IMR-90 (cell line): Measurements from ENCODE around the gene ARHGEF4. TPM values are rescaled to one million over a fixed set of nuclear protein-coding genes. Genes with fewer than 3 reads are reported as not detected.

Experiments used
- ATAC-seq: fragments of 200-7000 bp; cut with Tn5 transposase; 2 replicates; pipeline ENCODE4 v1.9.1; 2020; ENCODE audit warnings: low read depth, mild to moderate bottlenecking, moderate library complexity
- BruUV-seq: library from RNA; stranded (reverse); fragments of 400-500 nt; replicated peaks from 2 replicates; lab custom pipeline; 2021; lab: Mats Ljungman, UMichigan
- CTCF ChIA-PET: fragments of 300-600 bp; formaldehyde crosslinking; extraction: SDS; loops from one replicate; lab custom pipeline; 2021; ENCODE audit warnings: antibody characterized with exemption; lab: Yijun Ruan, JAX
- POLR2A ChIA-PET: fragments of 300-600 bp; sonication (Branson Sonifier 250); formaldehyde crosslinking; loops from one replicate; lab custom pipeline; 2022; ENCODE audit warnings: antibody characterized with exemption; ENCODE audit not compliant: unreplicated experiment; lab: Charles Lee
- DNase-seq: peaks from one replicate; pipeline ENCODE4 v3.0.0; 2013
- H2AFZ ChIP-seq: replicated peaks from 2 replicates; pipeline ENCODE3; 2013; ENCODE audit warnings: low read length, mild to moderate bottlenecking; ENCODE audit not compliant: poor library complexity
- H2AK5ac ChIP-seq: 2 replicates; pipeline ENCODE4 v1.6.1; 2013; ENCODE audit warnings: low read depth, low read length, inconsistent platforms
- H2AK9ac ChIP-seq: replicated peaks from 2 replicates; pipeline ENCODE3; 2013; ENCODE audit warnings: mild to moderate bottlenecking, low read depth, low read length, moderate library complexity; ENCODE audit not compliant: poor library complexity
- H2BK120ac ChIP-seq: 2 replicates; pipeline ENCODE4 v1.6.1; 2013; ENCODE audit warnings: low read depth, low read length, inconsistent platforms
- H2BK15ac ChIP-seq: 3 replicates; pipeline ENCODE4 v1.6.1; 2013; ENCODE audit warnings: low read depth, low read length, inconsistent platforms
- H2BK20ac ChIP-seq: 2 replicates; pipeline ENCODE4 v1.6.1; 2013; ENCODE audit warnings: low read depth, mild to moderate bottlenecking, inconsistent platforms, low read length, moderate library complexity
- H2BK5ac ChIP-seq: 2 replicates; pipeline ENCODE4 v1.6.1; 2013; ENCODE audit warnings: mild to moderate bottlenecking, low read depth, low read length, inconsistent platforms; ENCODE audit not compliant: poor library complexity, severe bottlenecking
- H3K14ac ChIP-seq: replicated peaks from 2 replicates; pipeline ENCODE4 v1.6.1; 2013; ENCODE audit warnings: low read depth, low read length, inconsistent platforms
- H3K18ac ChIP-seq: 2 replicates; pipeline ENCODE4 v1.6.1; 2013; ENCODE audit warnings: low read depth, low read length, control low read depth
- H3K23ac ChIP-seq: 2 replicates; pipeline ENCODE4 v1.6.1; 2013; ENCODE audit warnings: low read depth, low read length, inconsistent platforms
- H3K27ac ChIP-seq: 2 replicates; pipeline ENCODE4 v1.5.1; 2013; ENCODE audit warnings: mild to moderate bottlenecking, control low read depth, low read length; ENCODE audit not compliant: insufficient read depth
- H3K27me3 ChIP-seq: 2 replicates; pipeline ENCODE4 v1.6.1; 2013; ENCODE audit warnings: low read length; ENCODE audit not compliant: control insufficient read depth, insufficient read depth
- H3K36me3 ChIP-seq: 2 replicates; pipeline ENCODE4 v1.6.1; 2013; ENCODE audit warnings: low read length, mixed read lengths; ENCODE audit not compliant: control insufficient read depth, insufficient read depth
- H3K4ac ChIP-seq: 2 replicates; pipeline ENCODE4 v1.6.1; 2013; ENCODE audit warnings: low read depth, low read length, inconsistent platforms
- H3K4me1 ChIP-seq: 2 replicates; pipeline ENCODE4 v1.6.1; 2013; ENCODE audit warnings: low read length, mixed read lengths; ENCODE audit not compliant: control insufficient read depth, insufficient read depth
- H3K4me2 ChIP-seq: 2 replicates; pipeline ENCODE4 v1.6.1; 2013; ENCODE audit warnings: low read depth, mild to moderate bottlenecking, control low read depth, low read length, moderate library complexity
- H3K4me3 ChIP-seq: 2 replicates; pipeline ENCODE4 v1.5.1; 2013; ENCODE audit warnings: low read depth, mild to moderate bottlenecking, control low read depth, low read length, moderate library complexity; ENCODE audit not compliant: insufficient read depth
- H3K56ac ChIP-seq: 2 replicates; pipeline ENCODE4 v1.6.1; 2013; ENCODE audit warnings: low read length, inconsistent platforms; ENCODE audit not compliant: insufficient read depth; ENCODE audit errors: extremely low read depth
- H3K79me1 ChIP-seq, 2 experiments: 2 replicates each; pipeline ENCODE4 v1.6.1; 2013; ENCODE audit warnings: low read length in 2 of 2, inconsistent platforms in 1 of 2, low read depth in 1 of 2
- H3K9ac ChIP-seq: 2 replicates; pipeline ENCODE4 v1.6.1; 2013; ENCODE audit warnings: low read depth, low read length, control low read depth
- H3K9me1 ChIP-seq: 2 replicates; pipeline ENCODE4 v1.6.1; 2013; ENCODE audit warnings: low read length, inconsistent platforms; ENCODE audit not compliant: insufficient read depth
- H3K9me3 ChIP-seq: 2 replicates; pipeline ENCODE4 v1.6.1; 2013; ENCODE audit warnings: low read length; ENCODE audit not compliant: control insufficient read depth, insufficient read depth
- H4K20me1 ChIP-seq: 2 replicates; pipeline ENCODE4 v1.6.1; 2013; ENCODE audit warnings: low read length, inconsistent platforms; ENCODE audit not compliant: insufficient read depth
- H4K5ac ChIP-seq: 2 replicates; pipeline ENCODE4 v1.6.1; 2013; ENCODE audit warnings: mild to moderate bottlenecking, low read depth, low read length, control low read depth
- H4K8ac ChIP-seq, 2 experiments: 2 replicates each; pipeline ENCODE4 v1.6.1; 2013; ENCODE audit warnings: low read depth in 2 of 2, low read length in 2 of 2, control low read depth in 1 of 2, inconsistent platforms in 1 of 2
- H4K91ac ChIP-seq: 2 replicates; pipeline ENCODE4 v1.6.1; 2013; ENCODE audit warnings: low read depth, low read length, inconsistent platforms; ENCODE audit not compliant: insufficient read depth
- MAZ ChIP-seq: IDR thresholded peaks from 2 replicates; pipeline ENCODE4 v1.6.1; 2012; ENCODE audit warnings: low read depth, mild to moderate bottlenecking, low read length, improper control_type of control experiment, moderate library complexity, borderline replicate concordance
- NFE2L2 ChIP-seq: fragments of 150-350 bp; IDR thresholded peaks from 2 replicates; pipeline ENCODE4 v1.6.1; 2016; ENCODE audit warnings: low read depth, mild to moderate bottlenecking, low read length
- POLR2A ChIP-seq: IDR thresholded peaks from 2 replicates; pipeline ENCODE4 v1.6.1; 2012; ENCODE audit warnings: mild to moderate bottlenecking, low read depth, low read length
- RAD21 ChIP-seq: IDR thresholded peaks from 2 replicates; pipeline ENCODE4 v1.6.1; 2012; ENCODE audit warnings: low read length, improper control_type of control experiment
- RCOR1 ChIP-seq: IDR thresholded peaks from 2 replicates; pipeline ENCODE4 v1.6.1; 2012; ENCODE audit warnings: mild to moderate bottlenecking, low read length, improper control_type of control experiment; ENCODE audit not compliant: insufficient replicate concordance
- SMC3 ChIP-seq: fragments of 150-350 bp; IDR thresholded peaks from 2 replicates; pipeline ENCODE4 v1.6.1; 2016; ENCODE audit warnings: low read depth, mild to moderate bottlenecking, antibody characterized with exemption, low read length, moderate library complexity
- WGBS, 2 experiments: methylation state at CpG; one replicate each; pipeline versions ENCODE4 v1.1.5 to v1.1.7; 2013; ENCODE audit warnings: missing lambda C conversion rate in 2 of 2; ENCODE audit not compliant: insufficient read length in 1 of 2; ENCODE audit errors: extremely low coverage in 2 of 2; 5-methylcytosine and 5-hydroxymethylcytosine counted together
- dilution Hi-C: fragments of 300-500 bp; cut with HindIII; formaldehyde crosslinking; loops from one replicate; pipeline ENCODE4 v1.14.3; 2018; ENCODE audit warnings: low sequenced_read_pairs; ENCODE audit not compliant: unreplicated experiment
- in situ Hi-C: fragments of 300-500 bp; cut with MboI; formaldehyde crosslinking; loops from 3 replicates; pipeline ENCODE4 v1.14.3; 2019; ENCODE audit warnings: low sequenced_read_pairs, inconsistent platforms, mixed read lengths
- intact Hi-C: fragments of 100-400 bp; cut with micrococcal nuclease; formaldehyde crosslinking; loops from 2 replicates; pipeline ENCODE4 v1.10.0; 2022
- polyA plus RNA-seq, 3 experiments: library from polyadenylated mRNA; depleted of rRNA; stranded (reverse); fragments of >200 nt; gene quantifications; 2 replicates each; pipeline ENCODE4 v1.2.3, GENCODE V29; 2012; ENCODE audit warnings: low replicate concordance in 1 of 3
- total RNA-seq: library from RNA; depleted of rRNA; stranded (reverse); fragments of >200 nt; gene quantifications from 2 replicates; pipeline ENCODE4 v1.2.3, GENCODE V29; 2012
- TF ChIP-seq, protein P1 (sequence below): conservative IDR thresholded peaks from 2 replicates; pipeline ENCODE4 v1.5.1; 2012; ENCODE audit warnings: mild to moderate bottlenecking, low read depth, low read length, improper control_type of control experiment
- TF ChIP-seq, protein P2 (sequence below): fragments of 150-350 bp; IDR thresholded peaks from 2 replicates; pipeline ENCODE4 v1.6.1; 2017; ENCODE audit warnings: mild to moderate bottlenecking, antibody characterized with exemption, low read length, low read depth

ARHGEF4 gene
- total and polyA plus RNA-seq, 2 of the 4 experiments (the other 2 are of a cell fraction), result 2.7 to 5.0 TPM

DNA sequence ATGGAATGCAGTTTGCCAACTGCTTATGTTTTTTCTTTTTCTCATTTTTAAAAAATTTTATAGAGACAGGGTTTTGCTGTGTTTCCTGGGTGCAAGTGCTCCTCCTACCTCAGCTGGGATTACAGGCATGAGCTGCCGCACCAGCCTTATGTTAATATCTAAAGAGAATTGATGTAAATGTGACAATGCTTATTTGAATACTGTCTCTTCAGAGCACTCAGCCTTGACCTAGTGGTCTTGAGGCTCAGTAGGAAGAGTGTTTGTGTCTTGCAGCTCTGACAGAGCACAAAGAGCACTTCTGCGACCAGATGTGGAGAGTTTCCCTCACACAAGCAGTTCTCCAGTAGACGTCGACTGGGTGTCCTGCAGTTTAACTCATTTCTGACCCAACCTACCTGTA, 55.3 kb downstream of the ARHGEF4 start:
- H3K56ac ChIP-seq, result no peak overlapping the region
- no peak overlapping the region for H3K14ac ChIP-seq
- no peak for ATAC-seq
- no peak overlapping the region for H2BK20ac ChIP-seq
- no peak overlapping the region for H3K4me2 ChIP-seq
- peaks cover 1% of the 10 kb centered on the region; the same call in 1 of the 2 replicates for H3K27me3 ChIP-seq
- no peak overlapping the region for H3K4me3 ChIP-seq
- no peak overlapping the region for H3K23ac ChIP-seq
- no peaks in the 10 kb centered on the region for H3K9me3 ChIP-seq
- no peak overlapping the region for H2BK15ac ChIP-seq
- H2AK9ac ChIP-seq, result no peak overlapping the region
- H3K4me1 ChIP-seq, result no peaks in the 10 kb centered on the region
- H4K20me1 ChIP-seq, result no peaks in the 10 kb centered on the region
- H3K9ac ChIP-seq, result no peak overlapping the region
- no peak overlapping the region for H3K4ac ChIP-seq
- H3K36me3 ChIP-seq, result no peaks in the 10 kb centered on the region
- no peaks in the 10 kb centered on the region for H3K79me1 ChIP-seq
- BruUV-seq, result no TSS peak
- H4K8ac ChIP-seq, result no peak overlapping the region
- 40% methylated on average over 3 of the region's 4 CpGs; no CpG with 5 or more reads in 1 of the 2 experiments for WGBS, 2 experiments
- POLR2A ChIA-PET, result no interaction called here
- H3K9me1 ChIP-seq, result no peaks in the 10 kb centered on the region
- no peak overlapping the region for H2AFZ ChIP-seq
- in situ Hi-C loops (no loop called here), dilution Hi-C loops (no loop called here), intact Hi-C loops (no loop called here)
- H2BK5ac ChIP-seq, result no peak overlapping the region
- no peak overlapping the region for H4K5ac ChIP-seq
- TF ChIP-seq, protein P1, sequence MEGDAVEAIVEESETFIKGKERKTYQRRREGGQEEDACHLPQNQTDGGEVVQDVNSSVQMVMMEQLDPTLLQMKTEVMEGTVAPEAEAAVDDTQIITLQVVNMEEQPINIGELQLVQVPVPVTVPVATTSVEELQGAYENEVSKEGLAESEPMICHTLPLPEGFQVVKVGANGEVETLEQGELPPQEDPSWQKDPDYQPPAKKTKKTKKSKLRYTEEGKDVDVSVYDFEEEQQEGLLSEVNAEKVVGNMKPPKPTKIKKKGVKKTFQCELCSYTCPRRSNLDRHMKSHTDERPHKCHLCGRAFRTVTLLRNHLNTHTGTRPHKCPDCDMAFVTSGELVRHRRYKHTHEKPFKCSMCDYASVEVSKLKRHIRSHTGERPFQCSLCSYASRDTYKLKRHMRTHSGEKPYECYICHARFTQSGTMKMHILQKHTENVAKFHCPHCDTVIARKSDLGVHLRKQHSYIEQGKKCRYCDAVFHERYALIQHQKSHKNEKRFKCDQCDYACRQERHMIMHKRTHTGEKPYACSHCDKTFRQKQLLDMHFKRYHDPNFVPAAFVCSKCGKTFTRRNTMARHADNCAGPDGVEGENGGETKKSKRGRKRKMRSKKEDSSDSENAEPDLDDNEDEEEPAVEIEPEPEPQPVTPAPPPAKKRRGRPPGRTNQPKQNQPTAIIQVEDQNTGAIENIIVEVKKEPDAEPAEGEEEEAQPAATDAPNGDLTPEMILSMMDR, result no peak
- TF ChIP-seq, protein P2, sequence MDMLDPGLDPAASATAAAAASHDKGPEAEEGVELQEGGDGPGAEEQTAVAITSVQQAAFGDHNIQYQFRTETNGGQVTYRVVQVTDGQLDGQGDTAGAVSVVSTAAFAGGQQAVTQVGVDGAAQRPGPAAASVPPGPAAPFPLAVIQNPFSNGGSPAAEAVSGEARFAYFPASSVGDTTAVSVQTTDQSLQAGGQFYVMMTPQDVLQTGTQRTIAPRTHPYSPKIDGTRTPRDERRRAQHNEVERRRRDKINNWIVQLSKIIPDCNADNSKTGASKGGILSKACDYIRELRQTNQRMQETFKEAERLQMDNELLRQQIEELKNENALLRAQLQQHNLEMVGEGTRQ, result no peak
- TF ChIP-seq RAD21, result no peak
- no peak for TF ChIP-seq NFE2L2
- TF ChIP-seq RCOR1, result no peak
- no peak for TF ChIP-seq POLR2A
- no peak for TF ChIP-seq SMC3
- no peak for TF ChIP-seq MAZ
- H2BK120ac ChIP-seq, result no peak overlapping the region
- no peak overlapping the region for H4K91ac ChIP-seq
- no peak for DNase-seq
- CTCF ChIA-PET, result no interaction called here
- H3K18ac ChIP-seq, result no peak overlapping the region
- no peak overlapping the region for H3K27ac ChIP-seq
- H2AK5ac ChIP-seq, result no peak overlapping the region
